Osteoblast (primary cell): ENCODE data around the gene HOXC11. TPM values are rescaled to one million over a fixed set of nuclear protein-coding genes. Genes with fewer than 3 reads are reported as not detected.

ENCODE experiments used
- DNase-seq: peaks from one replicate; pipeline ENCODE4 v3.0.0; 2011; ENCODE audit warnings: low spot score, mixed read lengths; ENCODE audit not compliant: insufficient read length; ENCODE audit errors: missing footprints
- H2AFZ ChIP-seq: 2 replicates; pipeline ENCODE4 v1.6.0; 2011; ENCODE audit warnings: mild to moderate bottlenecking, low read length
- H3K27ac ChIP-seq: 2 replicates; pipeline ENCODE4 v1.5.1; 2011; ENCODE audit warnings: mild to moderate bottlenecking, low read depth, low read length, moderate library complexity
- H3K27me3 ChIP-seq: 2 replicates; pipeline ENCODE4 v1.6.0; 2012; ENCODE audit warnings: mild to moderate bottlenecking, control low read depth, inconsistent platforms, low read length, moderate library complexity; ENCODE audit not compliant: insufficient read depth
- H3K36me3 ChIP-seq: 2 replicates; pipeline ENCODE4 v1.5.1; 2011; ENCODE audit warnings: mild to moderate bottlenecking, low read length, control low read depth, moderate library complexity; ENCODE audit not compliant: insufficient read depth
- H3K4me1 ChIP-seq: 2 replicates; pipeline ENCODE4 v1.5.1; 2011; ENCODE audit warnings: mild to moderate bottlenecking, low read length, control low read depth, moderate library complexity; ENCODE audit not compliant: insufficient read depth
- H3K4me2 ChIP-seq: 2 replicates; pipeline ENCODE4 v1.6.0; 2011; ENCODE audit warnings: mild to moderate bottlenecking, low read length; ENCODE audit not compliant: insufficient read depth
- H3K4me3 ChIP-seq: fragments of 200-600 bp; sonication (generic); 3 replicates; pipeline ENCODE4 v1.5.1; 2012; ENCODE audit warnings: mild to moderate bottlenecking, low read length, inconsistent platforms; ENCODE audit not compliant: insufficient read depth
- H3K79me2 ChIP-seq: 2 replicates; pipeline ENCODE4 v1.6.0; 2012; ENCODE audit warnings: mild to moderate bottlenecking, low read length, control low read depth, inconsistent platforms; ENCODE audit not compliant: insufficient read depth
- H3K9me3 ChIP-seq: 2 replicates; pipeline ENCODE4 v1.5.1; 2011; ENCODE audit warnings: low read depth, low read length, control low read depth
- H4K20me1 ChIP-seq: 2 replicates; pipeline ENCODE4 v1.6.0; 2012; ENCODE audit warnings: mild to moderate bottlenecking, low read length, control low read depth; ENCODE audit not compliant: insufficient read depth
- total RNA-seq: library from RNA; depleted of rRNA; stranded (reverse); fragments of >200 nt; gene quantifications from 2 replicates; pipeline ENCODE4 v1.2.3, GENCODE V29; 2012
- TF ChIP-seq, protein P1 (sequence below): IDR thresholded peaks from 2 replicates; pipeline ENCODE4 v1.5.1; 2011; ENCODE audit warnings: mild to moderate bottlenecking, low read depth, low read length, moderate library complexity; ENCODE audit errors: extremely low read depth

The HOXC11 gene
- total RNA-seq, 1 donor: 1.1 TPM

- H3K4me2 ChIP-seq: peak overlapping the region; percentile 88
Observed at GRCh38 chr12:53994264-53995001, 21.5 kb downstream of the HOXC11 start.

GRCh38 chr12:53995002-53995377, 22.1 kb downstream of the HOXC11 start:
- TF ChIP-seq, protein P1, sequence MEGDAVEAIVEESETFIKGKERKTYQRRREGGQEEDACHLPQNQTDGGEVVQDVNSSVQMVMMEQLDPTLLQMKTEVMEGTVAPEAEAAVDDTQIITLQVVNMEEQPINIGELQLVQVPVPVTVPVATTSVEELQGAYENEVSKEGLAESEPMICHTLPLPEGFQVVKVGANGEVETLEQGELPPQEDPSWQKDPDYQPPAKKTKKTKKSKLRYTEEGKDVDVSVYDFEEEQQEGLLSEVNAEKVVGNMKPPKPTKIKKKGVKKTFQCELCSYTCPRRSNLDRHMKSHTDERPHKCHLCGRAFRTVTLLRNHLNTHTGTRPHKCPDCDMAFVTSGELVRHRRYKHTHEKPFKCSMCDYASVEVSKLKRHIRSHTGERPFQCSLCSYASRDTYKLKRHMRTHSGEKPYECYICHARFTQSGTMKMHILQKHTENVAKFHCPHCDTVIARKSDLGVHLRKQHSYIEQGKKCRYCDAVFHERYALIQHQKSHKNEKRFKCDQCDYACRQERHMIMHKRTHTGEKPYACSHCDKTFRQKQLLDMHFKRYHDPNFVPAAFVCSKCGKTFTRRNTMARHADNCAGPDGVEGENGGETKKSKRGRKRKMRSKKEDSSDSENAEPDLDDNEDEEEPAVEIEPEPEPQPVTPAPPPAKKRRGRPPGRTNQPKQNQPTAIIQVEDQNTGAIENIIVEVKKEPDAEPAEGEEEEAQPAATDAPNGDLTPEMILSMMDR: no peak
- peak overlapping the region; percentile 83 for H3K4me3 ChIP-seq
- H3K9me3 ChIP-seq: no peaks in the 10 kb centered on the region
- DNase-seq: no peak
- H2AFZ ChIP-seq: peak overlapping the region; percentile 81
- no peaks in the 10 kb centered on the region for H3K27me3 ChIP-seq
- peak overlapping the region; percentile 91 for H3K27ac ChIP-seq
- peaks cover 98% of the 10 kb centered on the region for H3K79me2 ChIP-seq
- H3K4me2 ChIP-seq: peak overlapping the region; percentile 88
- H3K4me1 ChIP-seq: peaks cover 51% of the 10 kb centered on the region
- peaks cover 27% of the 10 kb centered on the region for H4K20me1 ChIP-seq
- H3K36me3 ChIP-seq: no peaks in the 10 kb centered on the region

More at GRCh38 chr12:53994264-53995001, 21.5 kb downstream of the HOXC11 start:
- H3K4me3 ChIP-seq: peak overlapping the region; percentile 83
- H3K9me3 ChIP-seq: no peaks in the 10 kb centered on the region
- H3K36me3 ChIP-seq: no peaks in the 10 kb centered on the region
- TF ChIP-seq, protein P1: no peak
- DNase-seq: peak; percentile 88
- peak overlapping the region; percentile 91 for H3K27ac ChIP-seq
- peak overlapping the region; percentile 81 for H2AFZ ChIP-seq
- no peaks in the 10 kb centered on the region for H3K27me3 ChIP-seq
- peaks cover 27% of the 10 kb centered on the region for H4K20me1 ChIP-seq
- H3K4me1 ChIP-seq: peaks cover 54% of the 10 kb centered on the region
- peaks cover 98% of the 10 kb centered on the region for H3K79me2 ChIP-seq

GRCh38 chr12:53995378-53996239, 22.7 kb downstream of the HOXC11 start:
- H3K4me3 ChIP-seq: peak overlapping the region; percentile 83

More at GRCh38 chr12:53995378-53996239, 22.7 kb downstream of the HOXC11 start:
- TF ChIP-seq, protein P1: no peak
- Histone ChIP-seq H3K27ac (peak overlapping the region; percentile 91), H3K36me3 (no peaks in the 10 kb centered on the region), H3K27me3 (no peaks in the 10 kb centered on the region), H2AFZ (peak overlapping the region; percentile 81), H3K4me1 (peaks cover 47% of the 10 kb centered on the region), H4K20me1 (peaks cover 22% of the 10 kb centered on the region), H3K79me2 (peaks cover 98% of the 10 kb centered on the region), H3K4me2 (peak overlapping the region; percentile 88), H3K9me3 (no peaks in the 10 kb centered on the region)
- DNase-seq: peak; percentile 93
